NOMO-1 (cell line): ENCODE results near the gene EPGN.
"Not testable (repeated sequence)": the region's sequence is repeated elsewhere in the genome, so short reads cannot be mapped to it uniquely, and the experiment has no call there.

Experiments
- DNase-seq, 2 experiments: peaks; one replicate each; lab custom pipeline; 2025; ENCODE audit not compliant: unreplicated experiment in 2 of 2; lab: John Stamatoyannopoulos, UW

The EPGN gene

DNA sequence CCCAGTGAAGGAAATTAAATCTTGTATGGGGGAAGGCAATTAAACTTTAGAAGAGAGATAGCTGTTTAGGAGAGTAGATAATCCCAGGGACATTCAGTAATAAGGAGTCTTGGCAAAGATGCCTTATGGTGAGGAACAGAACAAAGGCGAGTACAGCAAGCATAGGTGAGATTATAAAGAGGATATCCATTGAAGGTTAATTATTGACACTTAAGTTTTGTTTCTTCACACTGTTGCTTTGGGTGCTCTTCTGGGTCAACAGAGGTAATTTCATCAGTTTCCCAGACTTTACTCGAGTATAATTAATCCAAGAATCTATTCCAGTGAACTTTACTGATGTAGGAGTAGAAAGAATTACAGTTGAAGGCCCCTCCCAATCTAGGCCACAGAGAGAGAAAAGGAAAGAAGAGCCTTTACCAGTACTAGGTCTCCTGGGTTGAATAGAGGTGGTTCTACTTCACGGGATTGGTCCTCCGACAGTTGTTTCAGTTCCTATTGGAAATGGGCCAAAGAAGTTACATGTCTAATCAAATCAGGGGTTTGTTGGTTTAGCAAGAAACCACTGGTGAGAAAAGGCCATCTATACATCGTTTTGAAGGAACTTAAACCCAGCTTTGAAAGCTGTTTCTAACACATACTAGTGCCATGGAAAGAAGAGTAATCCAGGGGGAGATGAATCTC lies 27.2 kb downstream of the EPGN start:
- DNase-seq = peak; percentile 32 to 81

DNA sequence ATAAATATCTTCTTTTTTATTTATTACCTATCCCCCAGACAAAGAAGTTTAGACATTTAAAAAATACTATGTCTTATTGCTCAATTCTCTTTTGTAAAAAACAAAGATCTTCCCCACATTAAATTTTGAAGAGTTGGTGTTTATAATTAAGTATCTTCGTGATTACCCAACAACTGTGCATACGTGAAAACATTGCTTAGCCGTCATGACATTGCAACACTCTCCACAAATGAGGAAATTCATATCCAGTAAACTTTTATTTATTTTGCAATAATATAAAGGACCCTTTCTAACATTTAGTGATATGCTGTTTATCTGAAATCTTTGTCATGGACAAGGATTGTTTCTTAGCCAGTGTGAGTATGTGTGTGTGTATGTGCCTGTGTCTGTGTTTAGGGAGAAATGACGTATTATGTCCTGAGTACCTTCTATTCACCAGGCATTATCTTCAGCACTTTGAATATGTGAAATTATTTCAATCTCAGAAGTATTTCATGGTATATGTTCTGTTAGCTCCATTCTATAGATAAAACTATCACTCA lies 30.6 kb downstream of the EPGN start:
- peak; percentile 62 to 90 for DNase-seq

DNA sequence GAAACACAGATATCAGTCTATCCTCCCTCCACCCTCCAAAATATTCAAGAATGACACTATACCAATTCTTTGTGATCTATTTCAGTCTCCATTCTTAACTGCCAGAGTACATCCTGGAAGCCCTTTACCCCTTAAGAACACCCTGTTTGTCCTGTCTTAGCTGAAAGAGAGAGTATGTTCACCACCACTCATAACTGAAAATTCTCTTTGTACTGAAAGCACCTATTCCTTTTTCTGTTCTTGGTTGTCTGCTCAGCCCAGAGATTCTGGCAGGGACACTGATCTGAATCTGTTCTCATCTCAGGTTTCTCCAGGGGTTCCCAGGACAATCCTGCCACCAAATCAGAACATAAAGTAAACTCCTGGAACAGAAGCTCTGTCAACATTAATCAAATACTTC lies 31.2 kb downstream of the EPGN start:
- no peak for DNase-seq

DNA sequence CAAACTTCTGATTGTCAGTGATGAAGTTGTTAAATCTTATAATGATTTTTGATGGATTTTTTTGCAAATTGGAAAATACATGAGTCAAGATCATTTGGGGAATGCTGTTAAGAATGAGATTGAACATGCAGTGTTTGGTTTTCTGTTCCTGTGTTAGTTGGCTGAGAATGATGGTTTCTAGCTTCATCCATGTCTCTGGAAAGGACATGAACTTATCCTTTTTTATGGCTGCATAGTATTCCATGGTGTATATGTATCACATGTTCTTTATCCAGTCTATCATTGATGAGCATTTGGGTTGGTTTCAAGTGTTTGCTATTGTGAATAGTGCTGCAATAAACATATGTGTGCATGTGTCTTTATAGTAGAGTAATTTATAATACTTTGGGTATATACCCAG lies 32.2 kb downstream of the EPGN start:
- not testable (repeated sequence) for DNase-seq

DNA sequence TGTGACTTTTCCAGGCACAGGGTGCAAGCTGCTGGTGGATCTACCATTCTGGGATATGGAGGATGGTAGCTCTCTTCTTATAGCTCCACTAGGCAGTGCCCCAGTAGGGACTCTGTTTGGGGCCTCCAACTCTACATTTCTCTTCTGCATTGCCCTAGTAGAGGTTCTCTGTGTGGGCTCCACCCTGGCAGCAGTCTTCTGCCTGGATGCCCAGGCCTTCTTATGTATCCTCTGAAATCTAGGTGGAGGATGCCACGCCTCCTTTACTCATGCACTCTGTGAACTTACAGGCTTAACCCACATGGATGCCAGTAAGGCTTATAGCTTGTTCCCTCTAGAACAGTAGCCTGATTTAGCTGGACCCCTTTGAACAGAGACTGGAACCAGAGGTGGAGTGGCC lies 35.8 kb downstream of the EPGN start:
- DNase-seq = no peak

DNA sequence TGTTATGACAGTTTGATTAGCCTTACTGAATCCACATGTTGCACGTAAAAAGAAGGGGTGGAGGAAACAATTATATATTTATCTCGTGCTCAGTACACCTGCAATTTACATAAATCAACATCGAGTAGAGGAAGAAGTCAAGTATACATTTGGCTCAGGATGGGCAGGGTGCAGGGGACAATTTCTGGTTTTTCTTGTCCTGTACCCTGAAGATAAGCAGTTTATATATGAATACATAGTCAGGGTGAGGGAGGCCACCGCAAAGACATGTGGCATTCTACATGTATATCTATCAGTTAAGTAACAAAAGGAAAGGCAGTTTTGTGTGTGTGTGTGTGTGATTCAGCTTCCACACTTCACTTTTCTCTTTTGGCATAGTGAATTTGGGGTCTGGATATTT lies 45.6 kb downstream of the EPGN start:
- DNase-seq = no peak

DNA sequence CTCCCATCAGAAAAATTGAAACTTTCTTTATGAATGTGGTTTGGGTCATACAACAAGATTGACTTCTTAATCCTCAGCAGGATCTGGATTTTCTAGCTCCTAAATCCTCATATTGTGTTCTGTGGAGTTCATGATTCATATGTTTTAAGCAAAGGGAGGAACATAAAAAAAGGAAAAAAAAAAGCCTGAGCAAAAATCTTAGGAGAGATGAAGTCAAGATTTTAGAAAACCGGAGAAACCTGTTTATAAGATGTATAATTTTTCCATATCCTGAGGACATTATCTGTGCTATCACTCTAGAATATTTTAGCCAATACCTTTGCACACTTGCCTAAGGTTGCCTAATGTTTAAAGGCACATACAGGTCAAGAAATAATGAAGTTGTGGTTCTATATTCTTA lies 49.7 kb downstream of the EPGN start:
- DNase-seq = no peak

DNA sequence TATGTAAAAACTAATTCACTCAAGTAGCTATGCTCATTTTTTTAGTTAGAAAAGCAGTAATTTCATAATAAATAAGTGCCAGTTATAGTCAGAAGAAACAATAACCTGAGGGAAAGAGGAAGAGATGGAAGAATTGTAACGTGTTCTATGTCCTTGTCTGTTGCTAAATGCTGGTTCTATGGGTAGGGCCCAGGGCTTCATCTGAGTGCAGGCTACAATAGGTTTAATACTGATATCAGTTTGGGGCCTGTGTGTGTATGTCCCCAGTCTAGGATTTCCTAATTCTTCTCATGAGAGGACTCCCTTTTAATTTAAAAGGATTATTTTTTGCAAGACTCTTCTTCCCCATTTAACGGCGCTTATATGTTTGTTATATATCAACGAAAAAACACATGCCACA lies 53.4 kb downstream of the EPGN start:
- no peak for DNase-seq

DNA sequence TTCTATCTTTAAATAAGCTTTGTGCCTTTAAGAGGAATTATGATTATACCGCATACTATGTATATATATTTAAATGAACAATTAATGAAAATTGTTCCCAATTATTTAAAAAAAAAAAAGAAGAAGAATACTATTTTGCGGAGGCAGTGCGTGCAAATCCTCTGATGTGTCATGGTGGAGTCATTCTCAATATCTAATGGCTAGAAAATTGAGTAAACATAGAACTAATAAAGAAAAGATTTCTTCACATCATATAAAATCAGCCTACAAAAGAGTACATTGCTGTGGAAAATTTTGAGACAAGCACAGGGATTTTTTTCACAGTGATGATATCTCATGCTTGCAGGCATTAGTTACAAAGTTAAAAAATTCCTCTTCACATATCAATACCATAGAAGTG lies 54.1 kb downstream of the EPGN start:
- no peak for DNase-seq

DNA sequence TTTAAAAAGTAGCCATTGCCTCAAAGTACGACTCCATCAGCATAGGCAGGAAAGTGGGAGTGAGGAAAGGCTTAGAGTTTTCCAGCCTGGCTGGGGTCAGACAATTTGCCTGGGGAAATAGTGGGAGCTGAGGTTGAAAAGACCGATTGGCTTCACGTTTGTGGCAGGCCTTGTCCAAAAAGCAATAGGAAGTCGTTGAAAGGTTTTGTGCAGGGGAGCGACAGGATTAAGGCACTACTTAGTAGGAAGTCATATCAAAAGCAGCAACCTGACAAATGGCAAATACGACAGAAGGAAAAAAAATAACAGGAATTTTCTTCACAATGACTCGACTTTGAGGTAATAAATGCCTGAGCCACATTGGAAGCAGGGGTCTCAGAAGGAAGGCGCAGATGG lies 56.0 kb downstream of the EPGN start:
- no peak for DNase-seq

DNA sequence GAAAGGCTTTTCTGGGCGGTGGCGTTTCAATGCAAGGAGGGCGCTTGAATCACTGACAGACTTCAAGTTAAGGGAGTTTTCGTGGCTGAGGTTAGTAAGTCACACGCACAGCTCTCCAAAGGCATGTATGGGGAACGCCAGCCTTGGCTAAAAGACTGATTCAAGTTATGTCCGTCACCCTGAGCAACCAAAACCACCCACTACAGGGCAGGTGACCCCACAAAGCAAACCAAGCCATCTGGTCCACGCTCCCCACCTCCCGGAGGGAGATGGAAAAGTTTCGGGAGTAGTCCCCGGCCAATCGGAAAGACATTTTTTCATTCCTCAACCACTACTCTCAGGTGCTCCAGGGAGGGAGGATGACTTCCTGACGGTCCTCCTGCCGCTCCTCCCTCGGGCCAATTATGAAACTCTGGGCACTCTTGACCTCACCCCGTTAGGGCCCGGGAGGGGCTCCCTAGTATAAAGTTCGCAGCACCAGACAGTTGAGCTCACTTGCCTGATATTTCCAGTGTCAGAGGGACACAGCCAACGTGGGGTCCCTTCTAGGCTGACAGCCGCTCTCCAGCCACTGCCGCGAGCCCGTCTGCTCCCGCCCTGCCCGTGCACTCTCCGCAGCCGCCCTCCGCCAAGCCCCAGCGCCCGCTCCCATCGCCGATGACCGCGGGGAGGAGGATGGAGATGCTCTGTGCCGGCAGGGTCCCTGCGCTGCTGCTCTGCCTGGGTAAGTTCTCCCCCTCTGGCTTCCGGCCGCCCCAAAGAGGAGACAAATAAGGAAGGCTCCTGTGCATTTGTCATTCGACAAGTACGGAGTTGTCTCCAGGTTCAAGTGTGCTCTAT lies 56.6 kb downstream of the EPGN start, which contains the start of gene EREG:
Gene EREG, plus strand, starts transcription at position 494 of the 840 bp plus-strand sequence. Its CDS starts 164 bp downstream, at position 658.
- DNase-seq = no peak

DNA sequence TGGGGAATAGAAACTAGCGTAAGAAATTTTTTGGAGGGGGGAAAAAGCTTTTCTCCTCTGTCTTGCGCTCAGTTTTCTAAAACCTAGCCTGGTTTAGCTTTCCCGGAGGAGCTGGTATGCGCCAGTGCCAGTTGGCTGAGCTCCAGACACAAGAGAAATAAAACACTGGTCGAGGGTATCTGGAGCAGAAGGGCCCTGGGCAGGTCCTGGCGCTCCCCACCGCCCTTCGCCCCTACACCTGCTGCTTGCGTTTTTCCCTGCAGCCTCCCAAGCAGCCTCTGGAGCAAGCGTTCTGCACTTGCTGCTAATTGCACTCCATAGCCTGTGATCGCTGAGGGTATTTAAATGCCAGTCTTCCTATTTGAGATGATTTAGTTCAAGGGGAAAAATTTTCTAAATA lies 57.5 kb downstream of the EPGN start:
- no peak for DNase-seq
